HepG2 (cell line): Measurements from ENCODE around the gene TIMM9. TPM values are rescaled to one million over a fixed set of nuclear protein-coding genes. Genes with fewer than 3 reads are reported as not detected.

Experiments
- CREB1 ChIP-seq, 2 experiments: fragments of 450-650 bp in 1 of 2; IDR thresholded peaks; 2 replicates each; pipeline ENCODE4 v1.6.1; 2016 to 2017; ENCODE audit warnings: control low read depth in 1 of 2, mild to moderate bottlenecking in 1 of 2, missing compliant biosample characterization in 1 of 2, missing genetic modification characterization in 1 of 2
- FOXO1 ChIP-seq: sonication (generic); formaldehyde crosslinking; IDR thresholded peaks from 2 replicates; pipeline ENCODE4 v1.4.0; 2020; ENCODE audit warnings: missing genetic modification reagents
- ISL2 ChIP-seq: sonication (generic); formaldehyde crosslinking; IDR thresholded peaks from 2 replicates; pipeline ENCODE4 v1.5.0; 2020; ENCODE audit warnings: missing genetic modification reagents
- LCORL ChIP-seq, 2 experiments: fragments of 450-650 bp in 1 of 2; sonication (generic) in 1 of 2; formaldehyde crosslinking in 1 of 2; IDR thresholded peaks; 2 replicates each; pipeline versions ENCODE4 v1.5.0 to v1.6.1; 2017 to 2020; ENCODE audit warnings: antibody characterized with exemption in 1 of 2, missing genetic modification reagents in 1 of 2
- NFYB ChIP-seq: sonication (generic); formaldehyde crosslinking; IDR thresholded peaks from 2 replicates; pipeline ENCODE4 v1.4.0; 2020; ENCODE audit warnings: missing genetic modification reagents
- SIX1 ChIP-seq: sonication (generic); formaldehyde crosslinking; IDR thresholded peaks from 2 replicates; pipeline ENCODE4 v1.4.0; 2020; ENCODE audit warnings: missing genetic modification reagents, borderline replicate concordance
- ZFAT ChIP-seq: sonication (generic); formaldehyde crosslinking; conservative IDR thresholded peaks from 2 replicates; pipeline ENCODE4 v1.8.1; 2023; ENCODE audit warnings: missing genetic modification reagents, inconsistent platforms
- ZKSCAN1 ChIP-seq: fragments of 150-350 bp; IDR thresholded peaks from 2 replicates; pipeline ENCODE4 v1.6.1; 2014; ENCODE audit warnings: low read length
- ZNF496 ChIP-seq: sonication (generic); formaldehyde crosslinking; IDR thresholded peaks from 2 replicates; pipeline ENCODE4 v1.8.1; 2023; ENCODE audit warnings: mild to moderate bottlenecking, moderate library complexity, missing genetic modification reagents; ENCODE audit not compliant: insufficient replicate concordance
- ZNF792 ChIP-seq: IDR thresholded peaks from 2 replicates; pipeline ENCODE4 v1.6.1; 2016
- polyA plus RNA-seq, 8 experiments: library from polyadenylated mRNA; depleted of rRNA in 3 of 8; stranded (reverse) in 7 of 8; unstranded in 1 of 8; fragments of >200 nt; fragmentation: Illumina TruSeq in 4 of 8; extraction: Trizol in 4 of 8; gene quantifications; 2 replicates each; pipeline versions ENCODE4 v1.2.1 to v1.2.3, GENCODE V29; 2011 to 2016; ENCODE audit warnings: low read depth in 4 of 8, missing spikeins in 1 of 8, mixed read lengths in 1 of 8; ENCODE audit not compliant: insufficient read depth in 1 of 8
- total RNA-seq, 5 experiments: library from RNA; depleted of rRNA; stranded (reverse); fragments of >200 nt; fragmentation: Illumina TruSeq; extraction: Trizol; gene quantifications; 2 replicates each; pipeline ENCODE4 v1.2.3, GENCODE V29; 2016; ENCODE audit warnings: low read depth in 1 of 5
- TF ChIP-seq, protein P1 (sequence below): sonication (generic); formaldehyde crosslinking; IDR thresholded peaks from 2 replicates; pipeline ENCODE4 v1.5.1; 2020; ENCODE audit warnings: mild to moderate bottlenecking, missing genetic modification reagents
- TF ChIP-seq, protein P2 (sequence below), 2 experiments: sonication (generic) in 1 of 2; formaldehyde crosslinking in 1 of 2; IDR thresholded peaks; 2 replicates each; pipeline versions ENCODE4 v1.6.1 to v1.9.0; 2014 to 2022; ENCODE audit warnings: antibody characterized with exemption in 1 of 2, borderline replicate concordance in 1 of 2, inconsistent platforms in 1 of 2, low read depth in 1 of 2, missing genetic modification reagents in 1 of 2
- TF ChIP-seq, protein P3 (sequence below): fragments of 450-650 bp; IDR thresholded peaks from 2 replicates; pipeline ENCODE4 v1.6.1; 2016
- TF ChIP-seq, protein P4 (sequence below): sonication (generic); formaldehyde crosslinking; IDR thresholded peaks from 2 replicates; pipeline ENCODE4 v1.5.0; 2020; ENCODE audit warnings: mild to moderate bottlenecking, missing genetic modification reagents

TIMM9 gene
- total and polyA plus RNA-seq, 2 of the 13 experiments (the other 11 are each of a cell fraction or from before 2014, with no cell fraction given), result 30.5 to 42.5 TPM

DNA sequence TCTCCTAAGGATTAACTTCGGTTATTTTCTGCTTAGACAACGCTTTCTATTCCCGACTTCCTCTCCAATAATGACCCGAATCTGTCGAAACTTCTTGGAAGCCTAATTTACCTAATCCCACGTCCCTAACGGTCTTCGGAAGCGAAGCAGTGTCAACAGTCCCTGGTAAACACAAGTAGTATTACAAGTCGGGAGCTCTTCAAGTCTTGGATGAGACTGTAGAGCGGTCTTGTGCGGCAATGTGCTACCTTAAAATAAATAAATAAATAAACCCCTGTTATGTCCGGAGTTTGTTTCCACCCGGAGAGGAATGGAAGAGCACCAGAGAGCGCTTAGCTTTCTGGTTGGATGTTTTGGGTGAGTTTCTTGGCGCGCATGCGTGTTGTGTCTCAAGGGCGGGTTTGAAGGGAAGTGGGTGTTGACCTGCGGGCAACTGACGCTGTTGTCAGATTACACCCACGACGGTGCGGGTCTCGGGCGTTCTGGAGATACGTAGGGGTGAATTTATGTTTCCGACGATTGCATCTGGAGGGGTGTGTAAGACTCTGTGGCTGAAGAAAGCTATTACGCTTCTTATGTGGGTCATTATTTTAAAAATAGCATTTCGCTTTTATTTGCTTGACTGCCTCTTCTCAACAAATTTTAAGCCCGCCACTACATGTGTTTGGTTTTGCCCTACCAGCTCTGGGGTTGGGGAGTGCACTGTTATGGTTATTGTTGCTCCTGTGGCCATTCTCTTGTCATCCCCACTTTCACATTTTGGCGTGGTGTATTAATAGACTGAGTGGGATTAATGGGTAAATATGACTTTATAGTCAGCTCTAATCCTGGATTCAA lies at the start of gene TIMM9, which contains the start of gene KIAA0586 (continued):
- TF ChIP-seq, protein P1, sequence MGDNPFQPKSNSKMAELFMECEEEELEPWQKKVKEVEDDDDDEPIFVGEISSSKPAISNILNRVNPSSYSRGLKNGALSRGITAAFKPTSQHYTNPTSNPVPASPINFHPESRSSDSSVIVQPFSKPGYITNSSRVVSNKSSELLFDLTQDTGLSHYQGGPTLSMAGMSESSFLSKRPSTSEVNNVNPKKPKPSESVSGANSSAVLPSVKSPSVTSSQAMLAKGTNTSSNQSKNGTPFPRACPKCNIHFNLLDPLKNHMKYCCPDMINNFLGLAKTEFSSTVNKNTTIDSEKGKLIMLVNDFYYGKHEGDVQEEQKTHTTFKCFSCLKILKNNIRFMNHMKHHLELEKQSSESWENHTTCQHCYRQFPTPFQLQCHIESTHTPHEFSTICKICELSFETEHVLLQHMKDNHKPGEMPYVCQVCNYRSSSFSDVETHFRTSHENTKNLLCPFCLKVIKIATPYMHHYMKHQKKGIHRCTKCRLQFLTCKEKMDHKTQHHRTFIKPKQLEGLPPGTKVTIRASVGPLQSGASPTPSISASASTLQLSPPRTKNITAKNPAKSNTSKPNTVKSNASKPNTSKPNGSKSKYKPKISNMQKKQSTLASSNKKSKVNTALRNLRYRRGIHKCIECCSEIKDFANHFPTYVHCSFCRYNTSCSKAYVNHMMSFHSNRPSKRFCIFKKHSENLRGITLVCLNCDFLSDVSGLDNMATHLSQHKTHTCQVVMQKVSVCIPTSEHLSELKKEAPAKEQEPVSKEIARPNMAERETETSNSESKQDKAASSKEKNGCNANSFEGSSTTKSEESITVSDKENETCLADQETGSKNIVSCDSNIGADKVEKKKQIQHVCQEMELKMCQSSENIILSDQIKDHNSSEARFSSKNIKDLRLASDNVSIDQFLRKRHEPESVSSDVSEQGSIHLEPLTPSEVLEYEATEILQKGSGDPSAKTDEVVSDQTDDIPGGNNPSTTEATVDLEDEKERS (CRISPR knock-in tag), result no peak; the same call in 1 of the 2 replicates
- TF ChIP-seq ISL2 (CRISPR knock-in tag) (peak; percentile 17; the same call in 1 of the 2 replicates), FOXO1 (CRISPR knock-in tag) (0 out of 2 replicates have a peak, but pooled peaks have one; percentile 29), ZKSCAN1 (no peak), ZNF496 (CRISPR knock-in tag) (no peak), SIX1 (CRISPR knock-in tag) (peak; percentile 70; the same call in 1 of the 2 replicates), NFYB (CRISPR knock-in tag) (peak; percentile 87), LCORL (IDR thresholded peaks at IDR 0.05) (no peak), LCORL (CRISPR knock-in tag; IDR thresholded peaks at IDR 0.05) (peak; percentile 45; the same call in 1 of the 2 replicates), ZNF792 (CRISPR knock-in tag) (peak; percentile 66; the same call in 1 of the 2 replicates), ZFAT (CRISPR knock-in tag) (peak; percentile 100), CREB1 (IDR thresholded peaks at IDR 0.05) (peak; percentile 71), CREB1 (CRISPR knock-in tag; IDR thresholded peaks at IDR 0.05) (peak; percentile 79)
- TF ChIP-seq, protein P2, sequence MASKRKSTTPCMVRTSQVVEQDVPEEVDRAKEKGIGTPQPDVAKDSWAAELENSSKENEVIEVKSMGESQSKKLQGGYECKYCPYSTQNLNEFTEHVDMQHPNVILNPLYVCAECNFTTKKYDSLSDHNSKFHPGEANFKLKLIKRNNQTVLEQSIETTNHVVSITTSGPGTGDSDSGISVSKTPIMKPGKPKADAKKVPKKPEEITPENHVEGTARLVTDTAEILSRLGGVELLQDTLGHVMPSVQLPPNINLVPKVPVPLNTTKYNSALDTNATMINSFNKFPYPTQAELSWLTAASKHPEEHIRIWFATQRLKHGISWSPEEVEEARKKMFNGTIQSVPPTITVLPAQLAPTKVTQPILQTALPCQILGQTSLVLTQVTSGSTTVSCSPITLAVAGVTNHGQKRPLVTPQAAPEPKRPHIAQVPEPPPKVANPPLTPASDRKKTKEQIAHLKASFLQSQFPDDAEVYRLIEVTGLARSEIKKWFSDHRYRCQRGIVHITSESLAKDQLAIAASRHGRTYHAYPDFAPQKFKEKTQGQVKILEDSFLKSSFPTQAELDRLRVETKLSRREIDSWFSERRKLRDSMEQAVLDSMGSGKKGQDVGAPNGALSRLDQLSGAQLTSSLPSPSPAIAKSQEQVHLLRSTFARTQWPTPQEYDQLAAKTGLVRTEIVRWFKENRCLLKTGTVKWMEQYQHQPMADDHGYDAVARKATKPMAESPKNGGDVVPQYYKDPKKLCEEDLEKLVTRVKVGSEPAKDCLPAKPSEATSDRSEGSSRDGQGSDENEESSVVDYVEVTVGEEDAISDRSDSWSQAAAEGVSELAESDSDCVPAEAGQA (IDR thresholded peaks at IDR 0.05; ENCODE audit: low read depth), result peak; percentile 18; the same call in 1 of the 2 replicates
- TF ChIP-seq, protein P2 (CRISPR knock-in tag; IDR thresholded peaks at IDR 0.05; ENCODE audit: borderline replicate concordance), result no peak; the same call in 1 of the 2 replicates
- TF ChIP-seq, protein P3, sequence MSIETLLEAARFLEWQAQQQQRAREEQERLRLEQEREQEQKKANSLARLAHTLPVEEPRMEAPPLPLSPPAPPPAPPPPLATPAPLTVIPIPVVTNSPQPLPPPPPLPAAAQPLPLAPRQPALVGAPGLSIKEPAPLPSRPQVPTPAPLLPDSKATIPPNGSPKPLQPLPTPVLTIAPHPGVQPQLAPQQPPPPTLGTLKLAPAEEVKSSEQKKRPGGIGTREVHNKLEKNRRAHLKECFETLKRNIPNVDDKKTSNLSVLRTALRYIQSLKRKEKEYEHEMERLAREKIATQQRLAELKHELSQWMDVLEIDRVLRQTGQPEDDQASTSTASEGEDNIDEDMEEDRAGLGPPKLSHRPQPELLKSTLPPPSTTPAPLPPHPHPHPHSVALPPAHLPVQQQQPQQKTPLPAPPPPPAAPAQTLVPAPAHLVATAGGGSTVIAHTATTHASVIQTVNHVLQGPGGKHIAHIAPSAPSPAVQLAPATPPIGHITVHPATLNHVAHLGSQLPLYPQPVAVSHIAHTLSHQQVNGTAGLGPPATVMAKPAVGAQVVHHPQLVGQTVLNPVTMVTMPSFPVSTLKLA, result peak; percentile 52
- TF ChIP-seq, protein P4, sequence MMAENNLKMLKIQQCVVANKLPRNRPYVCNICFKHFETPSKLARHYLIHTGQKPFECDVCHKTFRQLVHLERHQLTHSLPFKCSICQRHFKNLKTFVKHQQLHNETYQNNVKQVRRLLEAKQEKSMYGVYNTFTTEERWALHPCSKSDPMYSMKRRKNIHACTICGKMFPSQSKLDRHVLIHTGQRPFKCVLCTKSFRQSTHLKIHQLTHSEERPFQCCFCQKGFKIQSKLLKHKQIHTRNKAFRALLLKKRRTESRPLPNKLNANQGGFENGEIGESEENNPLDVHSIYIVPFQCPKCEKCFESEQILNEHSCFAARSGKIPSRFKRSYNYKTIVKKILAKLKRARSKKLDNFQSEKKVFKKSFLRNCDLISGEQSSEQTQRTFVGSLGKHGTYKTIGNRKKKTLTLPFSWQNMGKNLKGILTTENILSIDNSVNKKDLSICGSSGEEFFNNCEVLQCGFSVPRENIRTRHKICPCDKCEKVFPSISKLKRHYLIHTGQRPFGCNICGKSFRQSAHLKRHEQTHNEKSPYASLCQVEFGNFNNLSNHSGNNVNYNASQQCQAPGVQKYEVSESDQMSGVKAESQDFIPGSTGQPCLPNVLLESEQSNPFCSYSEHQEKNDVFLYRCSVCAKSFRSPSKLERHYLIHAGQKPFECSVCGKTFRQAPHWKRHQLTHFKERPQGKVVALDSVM (CRISPR knock-in tag), result no peak
